ENCODE results near the gene CSF1. TPM values are rescaled to one million over a fixed set of nuclear protein-coding genes. Genes with fewer than 3 reads are reported as not detected.

Gene CSF1
- total RNA-seq, 1 donor: 64.8 TPM

- DNase-seq (ENCODE audit: low read depth): no peak
- no peak overlapping the region for H3K4me3 ChIP-seq (ENCODE audit: low read depth, low read length)
- TF ChIP-seq, protein P1, sequence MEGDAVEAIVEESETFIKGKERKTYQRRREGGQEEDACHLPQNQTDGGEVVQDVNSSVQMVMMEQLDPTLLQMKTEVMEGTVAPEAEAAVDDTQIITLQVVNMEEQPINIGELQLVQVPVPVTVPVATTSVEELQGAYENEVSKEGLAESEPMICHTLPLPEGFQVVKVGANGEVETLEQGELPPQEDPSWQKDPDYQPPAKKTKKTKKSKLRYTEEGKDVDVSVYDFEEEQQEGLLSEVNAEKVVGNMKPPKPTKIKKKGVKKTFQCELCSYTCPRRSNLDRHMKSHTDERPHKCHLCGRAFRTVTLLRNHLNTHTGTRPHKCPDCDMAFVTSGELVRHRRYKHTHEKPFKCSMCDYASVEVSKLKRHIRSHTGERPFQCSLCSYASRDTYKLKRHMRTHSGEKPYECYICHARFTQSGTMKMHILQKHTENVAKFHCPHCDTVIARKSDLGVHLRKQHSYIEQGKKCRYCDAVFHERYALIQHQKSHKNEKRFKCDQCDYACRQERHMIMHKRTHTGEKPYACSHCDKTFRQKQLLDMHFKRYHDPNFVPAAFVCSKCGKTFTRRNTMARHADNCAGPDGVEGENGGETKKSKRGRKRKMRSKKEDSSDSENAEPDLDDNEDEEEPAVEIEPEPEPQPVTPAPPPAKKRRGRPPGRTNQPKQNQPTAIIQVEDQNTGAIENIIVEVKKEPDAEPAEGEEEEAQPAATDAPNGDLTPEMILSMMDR (IDR thresholded peaks at IDR 0.05; ENCODE audit: insufficient read depth, low read depth, low read length): no peak
Measured at GRCh38 chr1:109922326-109922725, 11.7 kb downstream of the CSF1 start.

DNA sequence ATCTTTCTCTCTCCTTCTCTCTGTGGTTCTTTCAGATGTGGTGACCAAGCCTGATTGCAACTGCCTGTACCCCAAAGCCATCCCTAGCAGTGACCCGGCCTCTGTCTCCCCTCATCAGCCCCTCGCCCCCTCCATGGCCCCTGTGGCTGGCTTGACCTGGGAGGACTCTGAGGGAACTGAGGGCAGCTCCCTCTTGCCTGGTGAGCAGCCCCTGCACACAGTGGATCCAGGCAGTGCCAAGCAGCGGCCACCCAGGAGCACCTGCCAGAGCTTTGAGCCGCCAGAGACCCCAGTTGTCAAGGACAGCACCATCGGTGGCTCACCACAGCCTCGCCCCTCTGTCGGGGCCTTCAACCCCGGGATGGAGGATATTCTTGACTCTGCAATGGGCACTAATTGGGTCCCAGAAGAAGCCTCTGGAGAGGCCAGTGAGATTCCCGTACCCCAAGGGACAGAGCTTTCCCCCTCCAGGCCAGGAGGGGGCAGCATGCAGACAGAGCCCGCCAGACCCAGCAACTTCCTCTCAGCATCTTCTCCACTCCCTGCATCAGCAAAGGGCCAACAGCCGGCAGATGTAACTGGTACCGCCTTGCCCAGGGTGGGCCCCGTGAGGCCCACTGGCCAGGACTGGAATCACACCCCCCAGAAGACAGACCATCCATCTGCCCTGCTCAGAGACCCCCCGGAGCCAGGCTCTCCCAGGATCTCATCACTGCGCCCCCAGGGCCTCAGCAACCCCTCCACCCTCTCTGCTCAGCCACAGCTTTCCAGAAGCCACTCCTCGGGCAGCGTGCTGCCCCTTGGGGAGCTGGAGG, 12.7 kb downstream of the CSF1 start:
- no peak for DNase-seq (ENCODE audit: low read depth)
- TF ChIP-seq, protein P1 (IDR thresholded peaks at IDR 0.05; ENCODE audit: insufficient read depth, low read depth, low read length): peak; percentile 43
- no peak overlapping the region for H3K4me3 ChIP-seq (ENCODE audit: low read depth, low read length)

GRCh38 chr1:109923946-109924275, 13.3 kb downstream of the CSF1 start:
- DNase-seq (ENCODE audit: low read depth): no peak
- no peak overlapping the region for H3K4me3 ChIP-seq (ENCODE audit: low read depth, low read length)
- TF ChIP-seq, protein P1 (IDR thresholded peaks at IDR 0.05; ENCODE audit: insufficient read depth, low read depth, low read length): no peak

DNA sequence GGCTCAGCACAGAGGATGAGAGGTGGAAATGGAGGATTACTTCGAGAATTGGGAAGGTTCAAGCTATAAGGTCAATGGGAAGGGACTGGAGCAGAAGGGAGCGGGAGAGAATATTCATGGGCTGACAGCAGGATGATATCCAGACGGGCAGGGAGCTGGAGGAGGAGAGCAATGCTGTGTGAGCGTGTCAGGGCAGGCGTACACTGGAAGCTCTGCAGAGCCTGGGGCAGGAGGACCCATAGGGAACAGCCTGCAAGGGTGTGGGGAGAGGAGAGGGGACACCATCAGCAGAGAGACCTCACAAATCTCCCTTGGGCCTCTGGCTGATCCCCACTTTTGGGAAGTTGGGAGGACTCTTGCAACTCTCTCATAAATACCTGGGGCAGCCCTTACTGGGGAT, 13.7 kb downstream of the CSF1 start:
- no peak for DNase-seq (ENCODE audit: low read depth)
- H3K4me3 ChIP-seq (ENCODE audit: low read depth, low read length): no peak overlapping the region
- TF ChIP-seq, protein P1 (IDR thresholded peaks at IDR 0.05; ENCODE audit: insufficient read depth, low read depth, low read length): no peak

- DNase-seq (ENCODE audit: low read depth): no peak
- TF ChIP-seq, protein P1 (IDR thresholded peaks at IDR 0.05; ENCODE audit: insufficient read depth, low read depth, low read length): no peak
- no peak overlapping the region for H3K4me3 ChIP-seq (ENCODE audit: low read depth, low read length)
Measured at GRCh38 chr1:109925159-109925990, 14.7 kb downstream of the CSF1 start.

GRCh38 chr1:109926662-109927300, 16.1 kb downstream of the CSF1 start:
- DNase-seq (ENCODE audit: low read depth): peak; percentile 66

More at GRCh38 chr1:109926662-109927300, 16.1 kb downstream of the CSF1 start:
- no peak overlapping the region for H3K4me3 ChIP-seq (ENCODE audit: low read depth, low read length)
- TF ChIP-seq, protein P1 (IDR thresholded peaks at IDR 0.05; ENCODE audit: insufficient read depth, low read depth, low read length): no peak

Data from fibroblast of villous mesenchyme (primary cell).